A549 treated with DMSO at 1 μM for 4 hours (cell line): ENCODE data around the gene THAP4. TPM values are rescaled to one million over a fixed set of nuclear protein-coding genes. Genes with fewer than 3 reads are reported as not detected.

Experiments used
- total RNA-seq: library from RNA; stranded (reverse); fragments of 200-300 nt; extraction: Qiagen RNA extraction; gene quantifications from 5 replicates; pipeline ENCODE4 v1.2.3, GENCODE V29; 2022; ENCODE audit warnings: low read depth

Gene THAP4
- 66.6 to 90.0 TPM (median 78.8 TPM) in 5 replicates for total RNA-seq

GRCh38 chr2:241637018-241637794 is at the start of gene THAP4, which contains the start of gene ATG4B:
Gene THAP4 (minus strand): TSS chr2:241637158. CDS start chr2:241637017, 141 bp downstream.
Gene ATG4B (plus strand): TSS chr2:241637693. CDS start chr2:241637715, 22 bp downstream.

GRCh38 chr2:241558532-241559322 is 78.2 kb downstream of the THAP4 start, which contains the start of gene BOK:
Gene BOK (plus strand): TSS chr2:241558745. CDS start chr2:241559484, 739 bp downstream.

Other genes starting within 250 kb of the THAP4 start
- gene STK25, start 128.6 kb downstream of the THAP4 start, total RNA-seq, result 94.9 to 119 TPM (median 107 TPM) in 5 replicates
- gene BOK, start 78.4 kb downstream of the THAP4 start, total RNA-seq, result 22.6 to 33.2 TPM (median 30.6 TPM) in 5 replicates
- 47.6 to 58.5 TPM (median 52.0 TPM) in 5 replicates for gene ATG4B, start 535 bp upstream of the THAP4 start, total RNA-seq
- gene DTYMK, start 49.7 kb upstream of the THAP4 start, total RNA-seq, result 124 to 148 TPM (median 137 TPM) in 5 replicates
- 23.4 to 29.2 TPM (median 23.7 TPM) in 5 replicates for gene ING5, start 64.9 kb upstream of the THAP4 start, total RNA-seq
- 5.9 to 11.2 TPM (median 9.8 TPM) in 5 replicates for gene D2HGDH, start 97.5 kb upstream of the THAP4 start, total RNA-seq
- gene GAL3ST2, start 139.7 kb upstream of the THAP4 start, total RNA-seq, result 0.23 to 0.40 TPM (median 0.34 TPM) in 4 of 5 replicates, not detected in the other
- 0.18 to 0.50 TPM (median 0.26 TPM) in 4 of 5 replicates, not detected in the other for gene NEU4, start 172.0 kb upstream of the THAP4 start, total RNA-seq
- not detected in 5 replicates for gene PDCD1, start 221.7 kb upstream of the THAP4 start, total RNA-seq
- gene RTP5, start 232.6 kb upstream of the THAP4 start, total RNA-seq, result not detected in 5 replicates